K562 (cell line): ENCODE data around the gene SLC6A6. TPM values are rescaled to one million over a fixed set of nuclear protein-coding genes. Genes with fewer than 3 reads are reported as not detected.

Experiments
- ATAC-seq: fragments of 200-7000 bp; cut with Tn5 transposase; 3 replicates; pipeline ENCODE4 v1.9.1; 2020; ENCODE audit warnings: moderate library complexity
- BruUV-seq: library from RNA; stranded (reverse); fragments of 400-500 nt; replicated peaks from 2 replicates; lab custom pipeline; 2021; lab: Mats Ljungman, UMichigan
- CTCF ChIA-PET: fragments of 300-600 bp; formaldehyde crosslinking; extraction: SDS; loops from one replicate; lab custom pipeline; 2021; ENCODE audit warnings: low intra/inter-chr PET ratio; lab: Yijun Ruan, JAX
- POLR2A ChIA-PET: fragments of 300-600, 350-650 bp; sonication (Branson Sonifier 250); formaldehyde crosslinking; extraction: SDS; loops from one replicate; lab custom pipeline; 2021; ENCODE audit warnings: antibody characterized with exemption, inconsistent platforms; lab: Yijun Ruan, JAX
- DNase-seq, 4 experiments: peaks; one replicate each; pipeline versions ENCODE4 v3.0.0 to v3.0.0-alpha.2; 2011 to 2018; ENCODE audit warnings: low spot score in 3 of 4, mixed read lengths in 3 of 4; ENCODE audit errors: extremely low read depth in 1 of 4
- FAIRE-seq: peaks from 2 replicates; lab custom pipeline; 2011; peaks lifted over from hg19 to GRCh38; lab: Jason Lieb, UNC
- H2AFZ ChIP-seq: 2 replicates; pipeline ENCODE4 v1.6.0; 2011; ENCODE audit warnings: low read depth, low read length, control low read depth, inconsistent platforms
- H3K27ac ChIP-seq: fragments of 200-600 bp; 3 replicates; pipeline ENCODE4 v1.8.0; 2011; ENCODE audit warnings: low read depth, mild to moderate bottlenecking, control low read depth, inconsistent platforms, low read length, moderate library complexity, mixed read lengths; ENCODE audit errors: extremely low read depth
- H3K27me3 ChIP-seq, 2 experiments: fragments of 300-600 bp in 1 of 2; 2 replicates in 1 of 2; 3 replicates in 1 of 2; pipeline versions ENCODE4 v1.6.0 to v1.8.0; 2011; ENCODE audit warnings: inconsistent platforms in 2 of 2, low read length in 2 of 2, mild to moderate bottlenecking in 1 of 2, mixed read lengths in 1 of 2, moderate library complexity in 1 of 2; ENCODE audit not compliant: control insufficient read depth in 2 of 2, insufficient read depth in 2 of 2
- H3K36me3 ChIP-seq: fragments of 300-600 bp; 3 replicates; pipeline ENCODE4 v1.8.0; 2011; ENCODE audit warnings: mild to moderate bottlenecking, low read length, inconsistent platforms; ENCODE audit not compliant: control insufficient read depth, insufficient read depth
- H3K4me1 ChIP-seq, 2 experiments: fragments of 200-600 bp in 1 of 2; replicated peaks in 1 of 2; 2 replicates in 1 of 2; 3 replicates in 1 of 2; pipeline versions ENCODE4 v1.5.1 to v1.8.0; 2011; ENCODE audit warnings: inconsistent platforms in 2 of 2, low read length in 2 of 2, mild to moderate bottlenecking in 1 of 2, mixed read lengths in 1 of 2, moderate library complexity in 1 of 2; ENCODE audit not compliant: control insufficient read depth in 2 of 2, insufficient read depth in 2 of 2
- H3K4me2 ChIP-seq: 2 replicates; pipeline ENCODE4 v1.6.1; 2011; ENCODE audit warnings: low read length, control low read depth, inconsistent platforms, mixed read lengths; ENCODE audit not compliant: insufficient read depth
- H3K4me3 ChIP-seq: fragments of 200-600 bp; sonication (generic), shearing (Covaris generic); 2 replicates; pipeline ENCODE4 v1.5.1; 2016; ENCODE audit warnings: control low read depth, inconsistent platforms
- H3K79me2 ChIP-seq: fragments of 200-600 bp; 3 replicates; pipeline ENCODE4 v1.8.0; 2011; ENCODE audit warnings: low read length, inconsistent platforms; ENCODE audit not compliant: control insufficient read depth, insufficient read depth
- H3K9ac ChIP-seq, 2 experiments: 2 replicates each; pipeline versions ENCODE4 v1.6.0 to v1.6.1; 2011; ENCODE audit warnings: low read depth in 2 of 2, low read length in 2 of 2, control low read depth in 1 of 2, inconsistent platforms in 1 of 2, mild to moderate bottlenecking in 1 of 2, mixed read lengths in 1 of 2; ENCODE audit not compliant: insufficient read depth in 1 of 2
- H3K9me1 ChIP-seq: one replicate; pipeline ENCODE4 v1.6.0; 2011; ENCODE audit warnings: inconsistent platforms, mild to moderate bottlenecking, low read length, moderate library complexity; ENCODE audit not compliant: control insufficient read depth, insufficient read depth
- H3K9me3 ChIP-seq: replicated peaks from 2 replicates; pipeline ENCODE4 v1.5.1; 2011; ENCODE audit warnings: low read depth, low read length, inconsistent platforms; ENCODE audit not compliant: control insufficient read depth, insufficient read depth
- H4K20me1 ChIP-seq: replicated peaks from 2 replicates; pipeline ENCODE4 v1.6.1; 2011; ENCODE audit warnings: low read length, inconsistent platforms, mixed read lengths; ENCODE audit not compliant: control insufficient read depth, insufficient read depth
- ATF7 ChIP-seq: fragments of 450-650 bp; IDR thresholded peaks from 2 replicates; pipeline ENCODE4 v1.7.1; 2014; ENCODE audit warnings: mild to moderate bottlenecking, moderate library complexity
- FOXP1 ChIP-seq: sonication (generic); formaldehyde crosslinking; IDR thresholded peaks from 2 replicates; pipeline ENCODE4 v1.8.0; 2022; ENCODE audit warnings: mild to moderate bottlenecking, missing genetic modification reagents
- JUND ChIP-seq, 2 experiments: IDR thresholded peaks; 2 replicates in 1 of 2; 3 replicates in 1 of 2; pipeline ENCODE4 v1.6.1; 2011; ENCODE audit warnings: borderline replicate concordance in 2 of 2, low read depth in 2 of 2, low read length in 2 of 2, improper control_type of control experiment in 1 of 2, missing biosample characterization in 1 of 2, missing genetic modification characterization in 1 of 2, missing genetic modification reagents in 1 of 2
- KAT8 ChIP-seq: fragments of 450-650 bp; IDR thresholded peaks from 2 replicates; pipeline ENCODE4 v1.6.1; 2016; ENCODE audit warnings: low read depth, mild to moderate bottlenecking
- LARP7 ChIP-seq: fragments of 450-650 bp; IDR thresholded peaks from 2 replicates; pipeline ENCODE4 v1.6.1; 2016
- MED1 ChIP-seq: sonication (generic); formaldehyde crosslinking; IDR thresholded peaks from 2 replicates; pipeline ENCODE4 v1.8.1; 2023; ENCODE audit warnings: missing genetic modification reagents, borderline replicate concordance
- RCOR1 ChIP-seq, 2 experiments: IDR thresholded peaks; 2 replicates each; pipeline ENCODE4 v1.6.1; 2012; ENCODE audit warnings: low read depth in 2 of 2, low read length in 2 of 2, borderline replicate concordance in 1 of 2, improper control_type of control experiment in 1 of 2
- SMC3 ChIP-seq: conservative IDR thresholded peaks from 2 replicates; pipeline ENCODE4 v1.6.1; 2011; ENCODE audit warnings: low read depth, low read length, improper control_type of control experiment; ENCODE audit not compliant: insufficient read depth
- TSC22D4 ChIP-seq: fragments of 450-650 bp; IDR thresholded peaks from 2 replicates; pipeline ENCODE4 v1.6.1; 2016; ENCODE audit warnings: missing genetic modification characterization, missing biosample characterization, control low read depth
- ZNF57 ChIP-seq: fragments of 450-650 bp; formaldehyde crosslinking; IDR thresholded peaks from 2 replicates; pipeline ENCODE4 v1.4.0; 2020; ENCODE audit warnings: mild to moderate bottlenecking, moderate library complexity
- ZNF586 ChIP-seq: fragments of 450-650 bp; formaldehyde crosslinking; conservative IDR thresholded peaks from 2 replicates; pipeline ENCODE4 v1.4.0; 2020; ENCODE audit warnings: mild to moderate bottlenecking, moderate library complexity
- ZNF76 ChIP-seq: fragments of 250-450 bp; sonication (Bioruptor Pico); IDR thresholded peaks from 2 replicates; pipeline ENCODE4 v1.4.0; 2020; ENCODE audit warnings: mild to moderate bottlenecking, moderate library complexity, borderline replicate concordance
- WGBS: fragments of 100-300 bp; shearing (Covaris generic); methylation state at CpG from one replicate; pipeline ENCODE4 v1.1.6; 2016; ENCODE audit warnings: low coverage, mixed read lengths; ENCODE audit not compliant: insufficient coverage; ENCODE audit errors: missing lambda C conversion rate; 5-methylcytosine and 5-hydroxymethylcytosine counted together
- in situ Hi-C: fragments of 300-500 bp; cut with MboI; formaldehyde crosslinking; loops from 4 replicates; pipeline ENCODE4 v1.15.0; 2018; ENCODE audit warnings: inconsistent platforms, mixed read lengths
- intact Hi-C: fragments of 100-400 bp; cut with micrococcal nuclease; formaldehyde crosslinking; loops from 2 replicates; pipeline ENCODE4 v1.14.2; 2022
- polyA plus RNA-seq, 8 experiments: library from polyadenylated mRNA; depleted of rRNA in 4 of 8; stranded (reverse) in 5 of 8; unstranded in 3 of 8; fragments of >200 nt; fragmentation: Nextera tagmentation in 2 of 8; fragmentation: Illumina TruSeq in 1 of 8; extraction: Ambion mirVana in 2 of 8; extraction: Trizol in 1 of 8; gene quantifications; 2 replicates each; pipeline versions ENCODE4 v1.2.1 to v1.2.3, GENCODE V29; 2011 to 2014; ENCODE audit warnings: inconsistent platforms in 1 of 8, missing spikeins in 1 of 8
- total RNA-seq, 7 experiments: library from RNA; depleted of rRNA in 6 of 7; stranded (reverse); fragments of >200 nt in 6 of 7; fragmentation: Illumina TruSeq in 2 of 7; extraction: Trizol in 2 of 7; gene quantifications; 2 replicates each; pipeline versions ENCODE4 v1.2.1 to v1.2.3, GENCODE V29; 2011 to 2021; ENCODE audit warnings: low replicate concordance in 1 of 7
- TF ChIP-seq, protein P1 (sequence below), 2 experiments: fragments of 450-650 bp in 1 of 2; sonication (generic) in 1 of 2; formaldehyde crosslinking in 1 of 2; IDR thresholded peaks in 1 of 2; conservative IDR thresholded peaks in 1 of 2; 2 replicates each; pipeline versions ENCODE4 v1.6.1 to v1.8.1; 2016 to 2023; ENCODE audit warnings: mild to moderate bottlenecking in 2 of 2, moderate library complexity in 2 of 2, inconsistent platforms in 1 of 2, missing genetic modification reagents in 1 of 2
- TF ChIP-seq, protein P2 (sequence below): sonication (generic); formaldehyde crosslinking; IDR thresholded peaks from 2 replicates; pipeline ENCODE4 v1.8.1; 2023; ENCODE audit warnings: mild to moderate bottlenecking, missing genetic modification reagents

SLC6A6 gene
- total and polyA plus RNA-seq, 9 of the 15 experiments (the other 6 are each of a cell fraction or from before 2014, with no cell fraction given), result 12.3 to 203 (median 93.2) TPM

DNA sequence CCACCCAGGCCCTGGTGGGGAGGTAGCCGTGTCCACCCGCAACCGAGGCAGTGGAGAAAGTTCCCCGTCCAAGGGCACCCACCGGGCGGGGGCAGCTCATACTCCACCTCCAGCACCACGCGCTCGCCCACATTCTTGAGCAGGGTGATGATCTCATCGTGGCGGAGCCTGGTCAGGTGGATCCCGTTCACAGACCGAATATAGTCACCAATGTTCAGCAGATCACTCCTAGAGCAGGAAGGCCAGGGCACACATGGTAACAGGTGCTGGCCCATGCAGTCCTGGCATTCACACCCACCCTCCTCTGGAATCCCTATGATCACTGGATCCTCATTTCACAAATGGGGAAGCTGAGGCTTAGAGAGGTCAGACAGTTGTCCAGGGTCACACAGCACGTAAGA is 121.9 kb downstream of the SLC6A6 start:
- ChIA-PET CTCF (no interaction called here), POLR2A (interaction anchor here (0.6 to 1.0 kb wide), 2 partner anchors 58 to 292 kb away, joined by 3 to 4 read pairs; no protein-coding TSS in a partner anchor)
- ATAC-seq (peak; percentile 46), FAIRE-seq (no peak), DNase-seq (peak in 2 of 4 experiments; percentile 41 to 50)
- no peak overlapping the region for H3K27ac ChIP-seq
- H2AFZ ChIP-seq, result no peak overlapping the region
- H3K4me3 ChIP-seq, result no peak overlapping the region
- WGBS, result 12% methylated on average over 14 of the region's 14 CpGs
- H3K36me3 ChIP-seq, result no peaks in the 10 kb centered on the region
- no peaks in the 10 kb centered on the region for H3K9me1 ChIP-seq
- H3K79me2 ChIP-seq, result no peaks in the 10 kb centered on the region
- peaks cover 9% of the 10 kb centered on the region; the same call in 1 of the 2 replicates for H4K20me1 ChIP-seq
- H3K4me2 ChIP-seq, result no peak overlapping the region
- peaks cover 59 to 74% of the 10 kb centered on the region in 2 experiments for H3K27me3 ChIP-seq
- H3K9me3 ChIP-seq, result no peaks in the 10 kb centered on the region
- no peak overlapping the region for H3K9ac ChIP-seq
- in situ Hi-C loops, result loop anchor here (25.0 kb wide), 1 partner anchor 388 kb away; no protein-coding TSS in a partner anchor
- BruUV-seq, result no TSS peak
- intact Hi-C loops, result no loop called here
- H3K4me1 ChIP-seq, result peaks cover 0 to 12% of the 10 kb centered on the region in 2 experiments; a peak in 2 of 5 replicates
- no peak for TF ChIP-seq KAT8
- TF ChIP-seq ZNF57 (CRISPR knock-in tag), result no peak
- TF ChIP-seq ZNF586, result no peak
- TF ChIP-seq SMC3, result no peak
- TF ChIP-seq TSC22D4 (tag), result no peak
- no peak for TF ChIP-seq LARP7
- TF ChIP-seq, protein P1, sequence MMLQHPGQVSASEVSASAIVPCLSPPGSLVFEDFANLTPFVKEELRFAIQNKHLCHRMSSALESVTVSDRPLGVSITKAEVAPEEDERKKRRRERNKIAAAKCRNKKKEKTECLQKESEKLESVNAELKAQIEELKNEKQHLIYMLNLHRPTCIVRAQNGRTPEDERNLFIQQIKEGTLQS (IDR thresholded peaks at IDR 0.05), result peak; percentile 91
- TF ChIP-seq, protein P1 (CRISPR knock-in tag; conservative IDR thresholded peaks at IDR 0.05), result no peak
- peak; percentile 54; the same call in 1 of the 2 replicates for TF ChIP-seq ATF7
- peak; percentile 61; the same call in 1 of the 2 replicates for TF ChIP-seq JUND (IDR thresholded peaks at IDR 0.05; ENCODE audit: borderline replicate concordance, low read depth, low read length)
- TF ChIP-seq JUND (tag; IDR thresholded peaks at IDR 0.05; ENCODE audit: borderline replicate concordance, low read depth, low read length), result peak; percentile 62; the same call in 1 of the 3 replicates
- no peak for TF ChIP-seq RCOR1 (IDR thresholded peaks at IDR 0.05; ENCODE audit: borderline replicate concordance in 1 of 2, low read depth in 2 of 2, low read length in 2 of 2)
- TF ChIP-seq, protein P2, sequence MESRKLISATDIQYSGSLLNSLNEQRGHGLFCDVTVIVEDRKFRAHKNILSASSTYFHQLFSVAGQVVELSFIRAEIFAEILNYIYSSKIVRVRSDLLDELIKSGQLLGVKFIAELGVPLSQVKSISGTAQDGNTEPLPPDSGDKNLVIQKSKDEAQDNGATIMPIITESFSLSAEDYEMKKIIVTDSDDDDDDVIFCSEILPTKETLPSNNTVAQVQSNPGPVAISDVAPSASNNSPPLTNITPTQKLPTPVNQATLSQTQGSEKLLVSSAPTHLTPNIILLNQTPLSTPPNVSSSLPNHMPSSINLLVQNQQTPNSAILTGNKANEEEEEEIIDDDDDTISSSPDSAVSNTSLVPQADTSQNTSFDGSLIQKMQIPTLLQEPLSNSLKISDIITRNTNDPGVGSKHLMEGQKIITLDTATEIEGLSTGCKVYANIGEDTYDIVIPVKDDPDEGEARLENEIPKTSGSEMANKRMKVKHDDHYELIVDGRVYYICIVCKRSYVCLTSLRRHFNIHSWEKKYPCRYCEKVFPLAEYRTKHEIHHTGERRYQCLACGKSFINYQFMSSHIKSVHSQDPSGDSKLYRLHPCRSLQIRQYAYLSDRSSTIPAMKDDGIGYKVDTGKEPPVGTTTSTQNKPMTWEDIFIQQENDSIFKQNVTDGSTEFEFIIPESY (CRISPR knock-in tag), result 0 out of 2 replicates have a peak, but pooled peaks have one; percentile 51
- TF ChIP-seq FOXP1, result no peak
- no peak for TF ChIP-seq ZNF76
- no peak for TF ChIP-seq MED1
